HG03575 (cell line): ENCODE data around the gene PLAGL1.

ENCODE experiments used
- ATAC-seq: cut with Tn5 transposase; IDR thresholded peaks from one replicate; pipeline ENCODE4 v1.9.1; 2021; ENCODE audit not compliant: unreplicated experiment, insufficient number of reproducible peaks, low FRiP score; ENCODE audit errors: extremely low read depth

PLAGL1 gene

GRCh38 chr6:143971482-143972205, 36.4 kb downstream of the PLAGL1 start:
- no peak for ATAC-seq

- no peak for ATAC-seq
Observed at GRCh38 chr6:143970456-143971218, 37.4 kb downstream of the PLAGL1 start.

- ATAC-seq: no peak
Observed at GRCh38 chr6:143969077-143969476, 39.0 kb downstream of the PLAGL1 start.

GRCh38 chr6:143967706-143968376, 40.2 kb downstream of the PLAGL1 start:
- ATAC-seq: no peak

- ATAC-seq: no peak
Observed at GRCh38 chr6:143966312-143966711, 41.7 kb downstream of the PLAGL1 start.

GRCh38 chr6:143965503-143966171, 42.4 kb downstream of the PLAGL1 start:
- ATAC-seq: no peak

- ATAC-seq: no peak
Observed at GRCh38 chr6:143964674-143965081, 43.4 kb downstream of the PLAGL1 start.

- ATAC-seq: no peak
Observed at GRCh38 chr6:143963158-143963919, 44.7 kb downstream of the PLAGL1 start.

- ATAC-seq: no peak
Observed at GRCh38 chr6:143961886-143962878, 45.9 kb downstream of the PLAGL1 start.

GRCh38 chr6:143961066-143961465, 47.0 kb downstream of the PLAGL1 start:
- ATAC-seq: no peak

GRCh38 chr6:143959927-143960326, 48.1 kb downstream of the PLAGL1 start:
- ATAC-seq: no peak

GRCh38 chr6:143958839-143959399, 49.1 kb downstream of the PLAGL1 start:
- no peak for ATAC-seq

- no peak for ATAC-seq
Observed at GRCh38 chr6:143957679-143958274, 50.3 kb downstream of the PLAGL1 start.

- no peak for ATAC-seq
Observed at GRCh38 chr6:143955971-143956370, 52.1 kb downstream of the PLAGL1 start.

GRCh38 chr6:143953922-143954321, 54.1 kb downstream of the PLAGL1 start:
- no peak for ATAC-seq

- no peak for ATAC-seq
Observed at GRCh38 chr6:143952947-143953701, 54.9 kb downstream of the PLAGL1 start.
